BJ (cell line): ENCODE results near the gene KIF24. TPM values are rescaled to one million over a fixed set of nuclear protein-coding genes. Genes with fewer than 3 reads are reported as not detected.

Experiments used
- CTCF ChIA-PET: fragments of 350-600 bp; formaldehyde crosslinking; extraction: SDS; loops from one replicate; lab custom pipeline; 2021; ENCODE audit warnings: antibody characterized with exemption, inconsistent platforms; lab: Yijun Ruan, JAX
- POLR2A ChIA-PET: fragments of 300-600 bp; sonication (Branson Sonifier 250); formaldehyde crosslinking; extraction: SDS; loops from one replicate; lab custom pipeline; 2021; ENCODE audit warnings: antibody characterized with exemption; lab: Charles Lee
- DNase-seq: peaks from one replicate; pipeline ENCODE4 v3.0.0-alpha.2; 2011; ENCODE audit warnings: low read depth
- H3K27me3 ChIP-seq: 2 replicates; pipeline ENCODE4 v1.6.0; 2011; ENCODE audit warnings: low read length; ENCODE audit not compliant: control insufficient read depth, insufficient read depth
- H3K36me3 ChIP-seq: 2 replicates; pipeline ENCODE4 v1.5.1; 2011; ENCODE audit warnings: low read length; ENCODE audit not compliant: control insufficient read depth, insufficient read depth
- H3K4me3 ChIP-seq: 2 replicates; pipeline ENCODE4 v1.5.1; 2011; ENCODE audit warnings: low read depth, mild to moderate bottlenecking, control low read depth, low read length
- polyA plus RNA-seq: library from polyadenylated mRNA; depleted of rRNA; stranded (reverse); fragments of >200 nt; gene quantifications from 2 replicates; pipeline ENCODE4 v1.2.3, GENCODE V29; 2011
- TF ChIP-seq, protein P1 (sequence below): IDR thresholded peaks from 2 replicates; pipeline ENCODE4 v1.5.1; 2011; ENCODE audit warnings: low read depth, mild to moderate bottlenecking, control low read depth, inconsistent platforms, low read length, moderate library complexity; ENCODE audit not compliant: insufficient read depth

Gene KIF24
- polyA plus RNA-seq, 1 experiment, result 1.9 TPM

DNA sequence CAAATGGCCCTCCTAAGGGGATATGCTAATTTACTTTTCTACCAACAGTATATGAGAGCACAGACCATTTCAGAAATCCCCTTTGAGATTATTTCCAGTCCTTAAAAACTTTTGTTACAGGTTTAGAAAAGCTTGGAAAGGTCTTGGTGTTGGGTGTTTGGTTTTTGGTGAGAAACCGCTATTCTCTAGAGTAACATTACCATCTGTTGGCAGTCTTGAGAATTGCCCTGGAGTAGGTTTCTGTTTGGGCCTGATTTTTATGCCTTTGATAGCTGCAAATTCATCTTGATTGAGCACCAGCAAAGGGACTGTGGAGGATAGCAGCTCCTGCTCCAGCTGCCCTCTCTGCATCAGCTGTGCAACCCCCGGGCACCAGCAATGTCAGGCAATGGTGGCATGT lies 8.3 kb upstream of the KIF24 start:
- Histone ChIP-seq H3K36me3 (peaks cover 12% of the 10 kb centered on the region), H3K27me3 (no peaks in the 10 kb centered on the region), H3K4me3 (no peak overlapping the region)
- ChIA-PET CTCF (interaction anchor here (1.0 kb wide), 1 partner anchor 413 kb away, joined by 3 read pairs; no protein-coding TSS in a partner anchor), POLR2A (no interaction called here)
- no peak for DNase-seq
- TF ChIP-seq, protein P1, sequence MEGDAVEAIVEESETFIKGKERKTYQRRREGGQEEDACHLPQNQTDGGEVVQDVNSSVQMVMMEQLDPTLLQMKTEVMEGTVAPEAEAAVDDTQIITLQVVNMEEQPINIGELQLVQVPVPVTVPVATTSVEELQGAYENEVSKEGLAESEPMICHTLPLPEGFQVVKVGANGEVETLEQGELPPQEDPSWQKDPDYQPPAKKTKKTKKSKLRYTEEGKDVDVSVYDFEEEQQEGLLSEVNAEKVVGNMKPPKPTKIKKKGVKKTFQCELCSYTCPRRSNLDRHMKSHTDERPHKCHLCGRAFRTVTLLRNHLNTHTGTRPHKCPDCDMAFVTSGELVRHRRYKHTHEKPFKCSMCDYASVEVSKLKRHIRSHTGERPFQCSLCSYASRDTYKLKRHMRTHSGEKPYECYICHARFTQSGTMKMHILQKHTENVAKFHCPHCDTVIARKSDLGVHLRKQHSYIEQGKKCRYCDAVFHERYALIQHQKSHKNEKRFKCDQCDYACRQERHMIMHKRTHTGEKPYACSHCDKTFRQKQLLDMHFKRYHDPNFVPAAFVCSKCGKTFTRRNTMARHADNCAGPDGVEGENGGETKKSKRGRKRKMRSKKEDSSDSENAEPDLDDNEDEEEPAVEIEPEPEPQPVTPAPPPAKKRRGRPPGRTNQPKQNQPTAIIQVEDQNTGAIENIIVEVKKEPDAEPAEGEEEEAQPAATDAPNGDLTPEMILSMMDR, result 0 out of 2 replicates have a peak, but pooled peaks have one; percentile 13

DNA sequence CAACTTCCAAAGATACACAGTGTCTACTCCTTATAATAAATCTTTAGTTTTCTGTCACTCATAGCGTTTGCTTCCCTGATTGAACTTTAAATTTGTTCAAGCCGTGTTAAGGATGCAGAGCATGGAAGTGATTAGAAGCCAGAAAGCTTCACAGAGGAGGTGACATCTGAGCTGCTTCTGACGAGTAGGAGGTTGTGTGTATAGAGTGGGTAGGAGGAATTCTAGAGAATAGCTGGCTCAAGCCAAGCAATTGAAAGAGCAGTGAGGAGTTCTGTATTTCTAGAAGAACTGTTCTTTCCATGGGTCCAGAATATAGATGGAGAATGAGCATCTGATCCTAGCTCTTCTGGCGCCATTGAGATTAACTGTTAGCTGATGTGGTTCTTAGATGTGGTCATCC lies 6.3 kb upstream of the KIF24 start:
- CTCF ChIA-PET, result interaction anchor here (0.9 to 2.0 kb wide), 7 partner anchors 15 to 261 kb away, joined by 3 to 8 read pairs (median 4); no protein-coding TSS in a partner anchor
- DNase-seq, result no peak
- POLR2A ChIA-PET, result no interaction called here

DNA sequence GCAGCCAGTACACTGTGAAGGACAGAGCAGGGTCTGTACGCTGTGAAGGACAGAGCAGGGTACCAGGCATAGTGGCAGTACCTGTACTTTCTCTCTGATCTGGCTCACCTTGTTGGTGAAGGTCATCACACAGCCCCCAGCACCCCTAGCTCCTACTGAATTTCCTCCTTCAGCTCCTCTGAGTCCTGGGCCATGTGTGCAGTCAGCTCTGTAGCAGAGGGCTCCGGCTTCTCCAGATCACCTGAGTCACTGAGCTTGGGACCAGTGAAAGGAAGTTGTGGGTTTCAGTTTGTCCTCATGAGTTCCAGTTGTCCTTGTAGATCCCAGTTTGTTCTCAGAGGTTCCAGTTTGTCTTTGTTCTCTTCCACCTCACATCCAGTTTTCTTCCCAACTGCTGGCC lies 5.8 kb upstream of the KIF24 start:
- Histone ChIP-seq H3K36me3 (peaks cover 8% of the 10 kb centered on the region), H3K4me3 (no peak overlapping the region), H3K27me3 (no peaks in the 10 kb centered on the region)
- CTCF ChIA-PET, result interaction anchor here (0.9 to 3.6 kb wide), 8 partner anchors 15 to 268 kb away, joined by 3 to 11 read pairs (median 4); no protein-coding TSS in a partner anchor
- POLR2A ChIA-PET, result no interaction called here
- TF ChIP-seq, protein P1, result no peak
- DNase-seq, result no peak

More for the DNA sequence above, 6.3 kb upstream of the KIF24 start:
- Histone ChIP-seq H3K4me3 (no peak overlapping the region), H3K36me3 (peaks cover 9% of the 10 kb centered on the region), H3K27me3 (no peaks in the 10 kb centered on the region)
- TF ChIP-seq, protein P1, result no peak

DNA sequence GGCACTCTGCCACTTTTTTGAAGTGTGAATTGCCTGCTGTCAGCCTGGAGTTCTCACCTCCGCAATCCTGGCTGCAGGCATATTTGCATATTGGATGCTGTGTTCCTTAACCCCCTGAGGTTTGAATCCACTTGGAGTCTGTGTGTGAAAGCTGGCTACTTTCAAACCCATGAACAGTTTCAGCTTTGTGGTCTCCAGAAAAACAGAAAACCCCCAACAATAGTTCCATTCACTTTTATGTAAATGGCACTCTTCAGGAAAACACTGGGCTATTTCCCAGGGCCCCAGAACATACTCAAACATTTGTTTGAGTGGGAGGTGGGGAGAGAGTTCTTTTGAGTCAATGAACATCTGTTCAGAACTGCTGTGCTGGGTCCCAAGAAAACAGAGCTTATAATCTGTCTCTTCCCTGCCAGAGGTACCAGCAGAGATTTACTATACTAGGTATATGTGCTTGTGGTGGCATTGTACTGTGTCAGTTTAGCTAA lies 5.3 kb upstream of the KIF24 start:
- POLR2A ChIA-PET, result no interaction called here
- TF ChIP-seq, protein P1, result no peak
- DNase-seq, result no peak

DNA sequence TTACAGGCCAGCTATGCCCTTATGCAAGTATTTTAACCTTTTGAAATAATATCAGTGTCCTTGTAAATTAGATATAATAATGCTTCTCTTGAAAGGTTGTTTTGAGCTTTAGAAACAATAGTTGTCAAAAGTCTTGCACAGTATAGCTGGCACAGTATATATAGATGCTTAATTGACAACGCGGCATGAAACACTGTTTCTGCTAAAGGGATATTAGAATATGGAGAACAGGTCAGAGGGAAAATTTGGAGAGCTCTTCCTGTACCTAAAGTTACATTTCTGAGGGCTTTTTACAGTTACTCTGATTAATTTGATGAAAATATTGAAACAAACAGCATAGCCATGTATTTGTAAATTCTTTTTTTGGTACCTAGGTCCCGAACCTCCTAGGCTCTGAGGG lies 4.8 kb upstream of the KIF24 start:
- TF ChIP-seq, protein P1, result no peak
- DNase-seq, result no peak
- ChIA-PET POLR2A (no interaction called here), CTCF (interaction anchor here (1.3 to 4.2 kb wide), 6 partner anchors 15 to 269 kb away, joined by 4 to 59 read pairs (median 6); partner anchors contain the start of gene MYORG)
- Histone ChIP-seq H3K36me3 (peaks cover 3% of the 10 kb centered on the region), H3K4me3 (no peak overlapping the region), H3K27me3 (no peaks in the 10 kb centered on the region)

More for the DNA sequence above, 5.3 kb upstream of the KIF24 start:
- no peaks in the 10 kb centered on the region for H3K27me3 ChIP-seq
- CTCF ChIA-PET, result interaction anchor here (0.9 to 4.2 kb wide), 8 partner anchors 16 to 269 kb away, joined by 3 to 59 read pairs (median 6); partner anchors contain the start of gene MYORG
- no peak overlapping the region for H3K4me3 ChIP-seq
- H3K36me3 ChIP-seq, result peaks cover 8% of the 10 kb centered on the region
